ENCODE results near the gene MET. TPM values are rescaled to one million over a fixed set of nuclear protein-coding genes. Genes with fewer than 3 reads are reported as not detected.

Gene MET
- polyA plus RNA-seq, 2 of the 4 experiments (the other 2 are of a cell fraction) = 72.3 to 165 TPM

DNA sequence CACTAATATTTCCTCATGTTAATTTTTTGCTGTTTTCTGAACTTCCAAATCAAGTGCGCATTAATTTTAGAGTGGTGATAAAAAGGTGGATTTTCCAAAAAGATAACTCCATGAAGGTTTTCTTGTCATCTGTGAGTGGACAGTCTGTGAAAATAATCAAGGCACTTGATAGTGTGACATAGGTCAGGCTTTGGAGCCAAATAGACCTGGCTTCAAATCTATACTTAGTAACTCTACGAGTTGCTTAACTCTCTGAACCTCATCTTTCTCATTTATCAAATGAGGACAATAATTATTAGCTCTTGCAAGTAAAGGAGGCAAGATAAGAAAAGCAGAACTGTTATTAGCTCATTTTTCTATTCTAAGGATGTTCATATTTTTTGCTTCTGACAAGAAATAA is 24.7 kb upstream of the MET start:
- DNase-seq (ENCODE audit: low read depth in 1 of 2, low spot score in 1 of 2) (no peak), FAIRE-seq (no peak), ATAC-seq (no peak)
- Histone ChIP-seq H3K4me1 (no peaks in the 10 kb centered on the region), H3K9me3 (no peaks in the 10 kb centered on the region), H3K27ac (no peak overlapping the region), H3K4me3 (no peak overlapping the region), H3K4me2 (no peak overlapping the region)
- ChIA-PET CTCF (interaction anchor here (1.0 kb wide), 1 partner anchor 10 kb away, joined by 3 read pairs; no protein-coding TSS in a partner anchor), POLR2A (no interaction called here)
- TF ChIP-seq MAFK (IDR thresholded peaks at IDR 0.05; ENCODE audit: partially characterized antibody) = no peak
- TF ChIP-seq RNF2 (IDR thresholded peaks at IDR 0.05; ENCODE audit: borderline replicate concordance, low read depth) = no peak
- TF ChIP-seq HMGXB4 (CRISPR knock-in tag; IDR thresholded peaks at IDR 0.05; ENCODE audit: borderline replicate concordance) = no peak
- TF ChIP-seq, protein P1, sequence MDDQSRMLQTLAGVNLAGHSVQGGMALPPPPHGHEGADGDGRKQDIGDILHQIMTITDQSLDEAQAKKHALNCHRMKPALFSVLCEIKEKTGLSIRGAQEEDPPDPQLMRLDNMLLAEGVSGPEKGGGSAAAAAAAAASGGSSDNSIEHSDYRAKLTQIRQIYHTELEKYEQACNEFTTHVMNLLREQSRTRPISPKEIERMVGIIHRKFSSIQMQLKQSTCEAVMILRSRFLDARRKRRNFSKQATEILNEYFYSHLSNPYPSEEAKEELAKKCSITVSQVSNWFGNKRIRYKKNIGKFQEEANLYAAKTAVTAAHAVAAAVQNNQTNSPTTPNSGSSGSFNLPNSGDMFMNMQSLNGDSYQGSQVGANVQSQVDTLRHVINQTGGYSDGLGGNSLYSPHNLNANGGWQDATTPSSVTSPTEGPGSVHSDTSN (IDR thresholded peaks at IDR 0.05) = no peak
- no peak for TF ChIP-seq MAX (IDR thresholded peaks at IDR 0.05)
- no peak for TF ChIP-seq EHMT2 (IDR thresholded peaks at IDR 0.05; ENCODE audit: low read depth)
- no peak for TF ChIP-seq MYC (IDR thresholded peaks at IDR 0.05; ENCODE audit: borderline replicate concordance, low read length)
- whole genome bisulfite sequencing (ENCODE audit: missing lambda C conversion rate) = 60% methylated on average over 2 of the region's 2 CpGs

DNA sequence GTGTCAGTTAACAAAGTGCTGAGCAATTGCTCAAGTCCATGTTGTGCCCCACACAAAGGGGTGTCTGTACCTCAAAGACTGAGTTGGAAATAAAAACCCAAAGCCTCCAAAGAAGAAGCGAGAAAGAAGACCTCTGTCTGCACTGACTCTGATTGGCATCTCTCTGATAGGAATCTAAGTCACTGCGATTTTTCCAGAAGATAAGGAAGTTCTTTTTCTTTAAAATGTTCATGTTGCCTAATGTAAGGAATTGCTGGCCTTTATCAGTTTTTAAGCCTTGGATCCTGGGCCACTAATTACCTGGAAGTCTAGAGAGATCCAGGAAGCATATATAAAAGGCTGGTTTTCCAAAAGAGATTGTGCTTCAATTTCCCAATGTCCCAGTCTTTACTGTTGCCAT is 24.1 kb upstream of the MET start:
- ATAC-seq (no peak), DNase-seq (ENCODE audit: low read depth in 1 of 2, low spot score in 1 of 2) (no peak), FAIRE-seq (no peak)
- Histone ChIP-seq H3K4me3 (no peak overlapping the region), H3K27ac (no peak overlapping the region), H3K4me2 (no peak overlapping the region), H3K9me3 (no peaks in the 10 kb centered on the region), H3K4me1 (peaks cover 4% of the 10 kb centered on the region)
- 89% methylated on average over 2 of the region's 2 CpGs for whole genome bisulfite sequencing (ENCODE audit: missing lambda C conversion rate)
- no peak for TF ChIP-seq HDAC2 (IDR thresholded peaks at IDR 0.05)
- TF ChIP-seq HMGXB4 (CRISPR knock-in tag; IDR thresholded peaks at IDR 0.05; ENCODE audit: borderline replicate concordance) = no peak
- CTCF ChIA-PET = no interaction called here
- POLR2A ChIA-PET = no interaction called here

DNA sequence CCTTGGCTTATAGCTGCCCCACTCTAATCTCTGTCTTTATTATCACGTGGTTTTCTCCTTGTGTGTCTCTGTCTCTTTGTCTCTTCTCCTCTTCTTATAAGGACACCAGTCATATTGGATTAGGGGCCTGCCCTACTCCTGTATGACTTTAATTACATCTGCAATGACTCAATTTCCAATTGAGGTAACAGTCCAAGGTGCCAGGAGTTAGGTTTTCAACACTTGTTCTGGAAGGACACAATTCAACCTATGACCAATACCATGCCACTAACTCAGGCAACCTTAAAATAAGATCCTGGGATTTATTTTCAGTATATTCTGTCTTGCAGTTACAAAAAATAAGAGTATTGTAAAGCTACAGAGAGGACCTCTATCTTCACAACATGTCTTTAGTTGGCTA is 21.6 kb upstream of the MET start:
- ChIA-PET CTCF (no interaction called here), POLR2A (no interaction called here)
- ATAC-seq (no peak), DNase-seq (ENCODE audit: low read depth in 1 of 2, low spot score in 1 of 2) (no peak), FAIRE-seq (no peak)
- WGBS (ENCODE audit: missing lambda C conversion rate) = 38% methylated on average over 1 of the region's 1 CpG
- Histone ChIP-seq H3K9me3 (no peaks in the 10 kb centered on the region), H3K4me2 (no peak overlapping the region), H3K4me1 (peaks cover 12% of the 10 kb centered on the region), H3K4me3 (no peak overlapping the region), H3K27ac (no peak overlapping the region)
- TF ChIP-seq PHF8 (IDR thresholded peaks at IDR 0.05; ENCODE audit: borderline replicate concordance, low read depth) (no peak), FOSL2 (IDR thresholded peaks at IDR 0.05) (no peak), FOSL2 (CRISPR knock-in tag; IDR thresholded peaks at IDR 0.05) (no peak), MAFK (IDR thresholded peaks at IDR 0.05; ENCODE audit: partially characterized antibody) (no peak), FOXS1 (CRISPR knock-in tag; IDR thresholded peaks at IDR 0.05) (no peak), POLR2A (IDR thresholded peaks at IDR 0.05; ENCODE audit: low read length) (no peak), TP53 (CRISPR knock-in tag; IDR thresholded peaks at IDR 0.05) (no peak), MAZ (IDR thresholded peaks at IDR 0.05; ENCODE audit: borderline replicate concordance, low read depth, low read length) (no peak), HOXB13 (CRISPR knock-in tag; IDR thresholded peaks at IDR 0.05; ENCODE audit: low read depth) (no peak), ZC3H11A (IDR thresholded peaks at IDR 0.05) (no peak), BHLHE40 (IDR thresholded peaks at IDR 0.05; ENCODE audit: low read depth, low read length) (no peak), SREBF2 (IDR thresholded peaks at IDR 0.05) (no peak), NR3C1 (IDR thresholded peaks at IDR 0.05) (no peak), RCOR1 (IDR thresholded peaks at IDR 0.05; ENCODE audit: low read depth, low read length) (no peak), EHF (CRISPR knock-in tag; IDR thresholded peaks at IDR 0.05) (no peak)
- TF ChIP-seq, protein P2, sequence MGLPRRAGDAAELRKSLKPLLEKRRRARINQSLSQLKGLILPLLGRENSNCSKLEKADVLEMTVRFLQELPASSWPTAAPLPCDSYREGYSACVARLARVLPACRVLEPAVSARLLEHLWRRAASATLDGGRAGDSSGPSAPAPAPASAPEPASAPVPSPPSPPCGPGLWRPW (IDR thresholded peaks at IDR 0.05) = no peak
- TF ChIP-seq, protein P1 (IDR thresholded peaks at IDR 0.05) = no peak

All from A549 (cell line).